ENCODE measurements around the gene ZFY. TPM values are rescaled to one million over a fixed set of nuclear protein-coding genes. Genes with fewer than 3 reads are reported as not detected.

ZFY gene
- total RNA-seq, 1 experiment from 2014 or later: 3.5 TPM

GRCh38 chrY:2964814-2965213, 29.6 kb downstream of the ZFY start:
- BruUV-seq (replicated peaks): no TSS peak

GRCh38 chrY:2965629-2966028, 30.4 kb downstream of the ZFY start:
- ATAC-seq: no peak
- no peaks in the 10 kb centered on the region for H3K27me3 ChIP-seq (ENCODE audit: insufficient read depth, low read length)
- H2AFZ ChIP-seq (ENCODE audit: low read depth, low read length, poor library complexity, severe bottlenecking): no peak overlapping the region
- ChIA-PET RAD21 (ENCODE audit: low non-redundant PET in 1 of 2, low total read pairs in 2 of 2, uncharacterized antibody in 2 of 2, unreplicated experiment in 2 of 2) (no interaction called here), POLR2A (no interaction called here), CTCF (no interaction called here)
- no peaks in the 10 kb centered on the region for H4K20me1 ChIP-seq (ENCODE audit: insufficient read depth)
- no peak overlapping the region for H3K4me2 ChIP-seq (ENCODE audit: low read length)
- H3K36me3 ChIP-seq (ENCODE audit: control insufficient read depth in 1 of 2, insufficient read depth in 2 of 2, low read length in 2 of 2): no peaks in the 10 kb centered on the region
- no peak overlapping the region for H3K9ac ChIP-seq (ENCODE audit: low read length)
- no peaks in the 10 kb centered on the region for H3K4me1 ChIP-seq (ENCODE audit: control insufficient read depth in 1 of 2, insufficient read depth in 2 of 2, low read length in 2 of 2)
- no peaks in the 10 kb centered on the region for H3K9me2 ChIP-seq (ENCODE audit: insufficient read depth)
- H3K27ac ChIP-seq (ENCODE audit: low read depth, low read length): no peak overlapping the region
- no peak overlapping the region for H3K4me3 ChIP-seq (replicated peaks in 1 of 2; ENCODE audit: low read depth in 1 of 2, low read length in 2 of 2)
- intact Hi-C loops (cut with micrococcal nuclease): no loop called here
- no peak for DNase-seq (ENCODE audit: low read depth, low spot score)
- H3K9me3 ChIP-seq (ENCODE audit: control insufficient read depth in 1 of 2, insufficient read depth in 1 of 2, low read depth in 1 of 2, low read length in 2 of 2): no peaks in the 10 kb centered on the region
- H3K79me2 ChIP-seq (ENCODE audit: insufficient read depth, low read length): no peaks in the 10 kb centered on the region
- no TSS peak for BruUV-seq (replicated peaks)
- TF ChIP-seq EZH2phosphoT487 (IDR thresholded peaks at IDR 0.05; ENCODE audit: borderline replicate concordance) (no peak), ZFX (IDR thresholded peaks at IDR 0.05) (no peak), CTCF (IDR thresholded peaks at IDR 0.05 in 2 of 3, conservative IDR thresholded peaks at IDR 0.05 in 1 of 3; ENCODE audit: borderline replicate concordance in 1 of 3, insufficient read depth in 1 of 3, low read depth in 2 of 3, low read length in 2 of 3) (no peak), JUND (IDR thresholded peaks at IDR 0.05) (no peak), SP1 (IDR thresholded peaks at IDR 0.05; ENCODE audit: low read depth) (no peak), POLR2AphosphoS5 (IDR thresholded peaks at IDR 0.05; ENCODE audit: low read depth, low read length) (no peak), CEBPB (IDR thresholded peaks at IDR 0.05; ENCODE audit: low read depth) (no peak), ATF3 (IDR thresholded peaks at IDR 0.05) (no peak), EZH2 (IDR thresholded peaks at IDR 0.05) (no peak), TCF7L2 (IDR thresholded peaks at IDR 0.05; ENCODE audit: borderline replicate concordance, extremely low read depth, insufficient read depth, insufficient read length) (no peak), SRF (IDR thresholded peaks at IDR 0.05; ENCODE audit: low read depth) (no peak), ZNF274 (IDR thresholded peaks at IDR 0.05; ENCODE audit: low read depth, low read length) (no peak)

More at GRCh38 chrY:2964814-2965213, 29.6 kb downstream of the ZFY start:
- H2AFZ ChIP-seq (ENCODE audit: low read depth, low read length, poor library complexity, severe bottlenecking): no peak overlapping the region
- no peaks in the 10 kb centered on the region for H3K36me3 ChIP-seq (ENCODE audit: control insufficient read depth in 1 of 2, insufficient read depth in 2 of 2, low read length in 2 of 2)
- no peaks in the 10 kb centered on the region for H3K9me2 ChIP-seq (ENCODE audit: insufficient read depth)
- H3K79me2 ChIP-seq (ENCODE audit: insufficient read depth, low read length): no peaks in the 10 kb centered on the region
- no peak for DNase-seq (ENCODE audit: low read depth, low spot score)
- ChIA-PET CTCF (no interaction called here), POLR2A (no interaction called here), RAD21 (ENCODE audit: low non-redundant PET in 1 of 2, low total read pairs in 2 of 2, uncharacterized antibody in 2 of 2, unreplicated experiment in 2 of 2) (no interaction called here)
- no peak overlapping the region for H3K4me3 ChIP-seq (replicated peaks in 1 of 2; ENCODE audit: low read depth in 1 of 2, low read length in 2 of 2)
- TF ChIP-seq RAD21 (IDR thresholded peaks at IDR 0.05; ENCODE audit: low read depth) (no peak), SRF (IDR thresholded peaks at IDR 0.05; ENCODE audit: low read depth) (no peak), POLR2AphosphoS5 (IDR thresholded peaks at IDR 0.05; ENCODE audit: low read depth, low read length) (no peak), FOSL1 (IDR thresholded peaks at IDR 0.05; ENCODE audit: low read depth) (no peak), CTCF (IDR thresholded peaks at IDR 0.05 in 2 of 3, conservative IDR thresholded peaks at IDR 0.05 in 1 of 3; ENCODE audit: borderline replicate concordance in 1 of 3, insufficient read depth in 1 of 3, low read depth in 2 of 3, low read length in 2 of 3) (no peak), SP1 (IDR thresholded peaks at IDR 0.05; ENCODE audit: low read depth) (no peak), ZFX (IDR thresholded peaks at IDR 0.05) (no peak), EZH2phosphoT487 (IDR thresholded peaks at IDR 0.05; ENCODE audit: borderline replicate concordance) (no peak)
- H3K9me3 ChIP-seq (ENCODE audit: control insufficient read depth in 1 of 2, insufficient read depth in 1 of 2, low read depth in 1 of 2, low read length in 2 of 2): no peaks in the 10 kb centered on the region
- H3K27ac ChIP-seq (ENCODE audit: low read depth, low read length): no peak overlapping the region
- no peak for ATAC-seq
- H3K9ac ChIP-seq (ENCODE audit: low read length): no peak overlapping the region
- no peaks in the 10 kb centered on the region for H3K27me3 ChIP-seq (ENCODE audit: insufficient read depth, low read length)
- no peaks in the 10 kb centered on the region for H4K20me1 ChIP-seq (ENCODE audit: insufficient read depth)
- no peak overlapping the region for H3K4me2 ChIP-seq (ENCODE audit: low read length)
- intact Hi-C loops (cut with micrococcal nuclease): no loop called here
- H3K4me1 ChIP-seq (ENCODE audit: control insufficient read depth in 1 of 2, insufficient read depth in 2 of 2, low read length in 2 of 2): no peaks in the 10 kb centered on the region

Measured in HCT116 (cell line).